HG02763 (cell line): Measurements from ENCODE around the gene SMIM35.
"Not testable (repeated sequence)": the region's sequence is repeated elsewhere in the genome, so short reads cannot be mapped to it uniquely, and the experiment has no call there.

Source experiments
- ATAC-seq: cut with Tn5 transposase; IDR thresholded peaks from one replicate; pipeline ENCODE4 v1.9.1; 2021; ENCODE audit warnings: mild to moderate bottlenecking, moderate library complexity; ENCODE audit not compliant: unreplicated experiment

Gene SMIM35

GRCh38 chr11:118082880-118083552 lies 3.7 kb downstream of the SMIM35 start:
- no peak for ATAC-seq

- ATAC-seq: no peak
These were observed 5.4 kb downstream of the SMIM35 start for GRCh38 chr11:118081241-118081958.

- ATAC-seq: no peak
These were observed 6.5 kb downstream of the SMIM35 start for GRCh38 chr11:118080296-118080695.

GRCh38 chr11:118079491-118079890 lies 7.3 kb downstream of the SMIM35 start:
- ATAC-seq: no peak

GRCh38 chr11:118078911-118079411 lies 7.8 kb downstream of the SMIM35 start:
- no peak for ATAC-seq

- no peak for ATAC-seq
These were observed 9.9 kb downstream of the SMIM35 start, which contains the start of gene TMPRSS4 for GRCh38 chr11:118076754-118077281. Gene TMPRSS4 (plus strand): TSS chr11:118077078. CDS start chr11:118077303, 225 bp downstream.

- ATAC-seq: no peak
These were observed 12.0 kb downstream of the SMIM35 start for GRCh38 chr11:118074785-118075184.

GRCh38 chr11:118074091-118074685 lies 12.6 kb downstream of the SMIM35 start:
- ATAC-seq: no peak

GRCh38 chr11:118073554-118073953 lies 13.2 kb downstream of the SMIM35 start:
- no peak for ATAC-seq

GRCh38 chr11:118071416-118072030 lies 15.2 kb downstream of the SMIM35 start:
- no peak for ATAC-seq

GRCh38 chr11:118068945-118069612 lies 17.7 kb downstream of the SMIM35 start:
- ATAC-seq: no peak

- no peak for ATAC-seq
These were observed 18.4 kb downstream of the SMIM35 start for GRCh38 chr11:118068206-118068944.

- no peak for ATAC-seq
These were observed 19.8 kb downstream of the SMIM35 start for GRCh38 chr11:118067006-118067405.

- ATAC-seq: no peak
These were observed 21.4 kb downstream of the SMIM35 start for GRCh38 chr11:118065384-118065783.

- no peak for ATAC-seq
These were observed 21.8 kb downstream of the SMIM35 start for GRCh38 chr11:118064956-118065355.

- not testable (repeated sequence) for ATAC-seq
These were observed 24.1 kb downstream of the SMIM35 start for GRCh38 chr11:118062631-118063030.

GRCh38 chr11:118062181-118062580 lies 24.6 kb downstream of the SMIM35 start:
- ATAC-seq: not testable (repeated sequence)

- ATAC-seq: no peak
These were observed 25.1 kb downstream of the SMIM35 start for GRCh38 chr11:118061586-118062125.

- ATAC-seq: no peak
These were observed 25.9 kb downstream of the SMIM35 start for GRCh38 chr11:118060869-118061268.
